Measurements from ENCODE around the gene NOX3.

GRCh38 chr6:155417454-155417853, 38.2 kb downstream of the NOX3 start:
- TF ChIP-seq, protein P1, sequence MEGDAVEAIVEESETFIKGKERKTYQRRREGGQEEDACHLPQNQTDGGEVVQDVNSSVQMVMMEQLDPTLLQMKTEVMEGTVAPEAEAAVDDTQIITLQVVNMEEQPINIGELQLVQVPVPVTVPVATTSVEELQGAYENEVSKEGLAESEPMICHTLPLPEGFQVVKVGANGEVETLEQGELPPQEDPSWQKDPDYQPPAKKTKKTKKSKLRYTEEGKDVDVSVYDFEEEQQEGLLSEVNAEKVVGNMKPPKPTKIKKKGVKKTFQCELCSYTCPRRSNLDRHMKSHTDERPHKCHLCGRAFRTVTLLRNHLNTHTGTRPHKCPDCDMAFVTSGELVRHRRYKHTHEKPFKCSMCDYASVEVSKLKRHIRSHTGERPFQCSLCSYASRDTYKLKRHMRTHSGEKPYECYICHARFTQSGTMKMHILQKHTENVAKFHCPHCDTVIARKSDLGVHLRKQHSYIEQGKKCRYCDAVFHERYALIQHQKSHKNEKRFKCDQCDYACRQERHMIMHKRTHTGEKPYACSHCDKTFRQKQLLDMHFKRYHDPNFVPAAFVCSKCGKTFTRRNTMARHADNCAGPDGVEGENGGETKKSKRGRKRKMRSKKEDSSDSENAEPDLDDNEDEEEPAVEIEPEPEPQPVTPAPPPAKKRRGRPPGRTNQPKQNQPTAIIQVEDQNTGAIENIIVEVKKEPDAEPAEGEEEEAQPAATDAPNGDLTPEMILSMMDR (IDR thresholded peaks at IDR 0.05; ENCODE audit: low read depth, low read length) = no peak
- no peak for TF ChIP-seq EZH2phosphoT487 (IDR thresholded peaks at IDR 0.05; ENCODE audit: low read depth)
